GM18508 (cell line): ENCODE data around the gene PLEKHA3.
"Not testable (repeated sequence)": the region's sequence is repeated elsewhere in the genome, so short reads cannot be mapped to it uniquely, and the experiment has no call there.

Experiments used
- ATAC-seq: cut with Tn5 transposase; IDR thresholded peaks from one replicate; pipeline ENCODE4 v1.9.1; 2021; ENCODE audit warnings: moderate number of reproducible peaks; ENCODE audit not compliant: insufficient read depth, unreplicated experiment

Gene PLEKHA3

GRCh38 chr2:178521304-178522150 is 41.3 kb downstream of the PLEKHA3 start:
- ATAC-seq = no peak

GRCh38 chr2:178522950-178523595 is 42.8 kb downstream of the PLEKHA3 start:
- ATAC-seq = peak; percentile 72

GRCh38 chr2:178523596-178524134 is 43.4 kb downstream of the PLEKHA3 start:
- ATAC-seq = no peak

- ATAC-seq = not testable (repeated sequence)
Measured at GRCh38 chr2:178525010-178525409, 44.8 kb downstream of the PLEKHA3 start.

- not testable (repeated sequence) for ATAC-seq
Measured at GRCh38 chr2:178525460-178525859, 45.2 kb downstream of the PLEKHA3 start.

GRCh38 chr2:178526256-178526655 is 46.0 kb downstream of the PLEKHA3 start:
- ATAC-seq = no peak

GRCh38 chr2:178527592-178527991 is 47.3 kb downstream of the PLEKHA3 start:
- no peak for ATAC-seq

GRCh38 chr2:178528647-178529046 is 48.4 kb downstream of the PLEKHA3 start:
- ATAC-seq = no peak

GRCh38 chr2:178529194-178529593 is 48.9 kb downstream of the PLEKHA3 start:
- no peak for ATAC-seq

- no peak for ATAC-seq
Measured at GRCh38 chr2:178530131-178530530, 49.9 kb downstream of the PLEKHA3 start.

- peak; percentile 97 for ATAC-seq
Measured at GRCh38 chr2:178530625-178531142, 50.4 kb downstream of the PLEKHA3 start.

- no peak for ATAC-seq
Measured at GRCh38 chr2:178531168-178531567, 50.9 kb downstream of the PLEKHA3 start.

- no peak for ATAC-seq
Measured at GRCh38 chr2:178536037-178536436, 55.8 kb downstream of the PLEKHA3 start.

GRCh38 chr2:178542161-178542560 is 61.9 kb downstream of the PLEKHA3 start:
- no peak for ATAC-seq

GRCh38 chr2:178542569-178542968 is 62.3 kb downstream of the PLEKHA3 start:
- no peak for ATAC-seq

- ATAC-seq = no peak
Measured at GRCh38 chr2:178550352-178550751, 70.1 kb downstream of the PLEKHA3 start.

- no peak for ATAC-seq
Measured at GRCh38 chr2:178553047-178553446, 72.8 kb downstream of the PLEKHA3 start.
